NB4 (cell line): ENCODE data around the gene SNX9.

ENCODE experiments used
- DNase-seq: peaks from one replicate; pipeline ENCODE4 v3.0.0; 2010; ENCODE audit warnings: low read depth
- H3K4me3 ChIP-seq: one replicate; pipeline ENCODE4 v1.5.1; 2011; ENCODE audit warnings: mild to moderate bottlenecking, low read depth, low read length, moderate library complexity
- MAX ChIP-seq: IDR thresholded peaks from 2 replicates; pipeline ENCODE4 v1.6.1; 2011; ENCODE audit warnings: low read depth, low read length
- MYC ChIP-seq: IDR thresholded peaks from 2 replicates; pipeline ENCODE4 v1.6.1; 2011; ENCODE audit warnings: low read depth, low read length
- POLR2A ChIP-seq: IDR thresholded peaks from 2 replicates; pipeline ENCODE4 v1.6.1; 2011; ENCODE audit warnings: mild to moderate bottlenecking; ENCODE audit not compliant: insufficient read length; ENCODE audit errors: extremely low read depth
- TF ChIP-seq, protein P1 (sequence below): IDR thresholded peaks from one replicate; pipeline ENCODE4 v1.5.1; 2012; ENCODE audit warnings: low read depth, low read length

SNX9 gene

DNA sequence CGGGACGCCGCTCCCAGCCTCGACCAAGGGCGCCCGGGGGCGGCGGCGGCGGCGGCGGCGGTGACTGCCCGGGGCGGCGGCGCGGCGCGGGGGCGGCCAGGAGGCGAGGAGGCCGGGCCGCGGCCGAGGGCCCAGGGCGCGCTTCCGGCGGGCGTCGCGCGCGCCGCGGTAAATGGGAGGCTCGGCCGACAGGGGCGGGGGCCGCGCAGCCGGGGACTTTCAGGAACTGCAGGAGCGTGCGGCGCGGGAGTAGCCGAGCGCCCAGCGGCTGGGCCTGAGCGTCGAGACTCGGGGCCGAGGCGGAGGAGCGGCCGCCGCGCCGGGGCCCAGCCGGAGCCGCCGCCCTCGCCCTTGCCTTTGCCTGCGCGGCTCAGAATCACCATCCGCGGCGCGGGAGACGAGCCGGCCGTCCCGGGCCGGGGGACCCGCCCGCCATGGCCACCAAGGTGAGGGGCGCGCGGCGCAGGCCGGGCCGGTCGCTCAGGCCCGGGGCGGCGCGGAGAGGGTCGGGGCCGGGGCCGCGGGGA lies at the start of gene SNX9:
Gene SNX9 (plus strand): TSS at position 246 of the 527 bp plus-strand sequence. CDS start 189 bp downstream, at position 435.
- TF ChIP-seq, protein P1, sequence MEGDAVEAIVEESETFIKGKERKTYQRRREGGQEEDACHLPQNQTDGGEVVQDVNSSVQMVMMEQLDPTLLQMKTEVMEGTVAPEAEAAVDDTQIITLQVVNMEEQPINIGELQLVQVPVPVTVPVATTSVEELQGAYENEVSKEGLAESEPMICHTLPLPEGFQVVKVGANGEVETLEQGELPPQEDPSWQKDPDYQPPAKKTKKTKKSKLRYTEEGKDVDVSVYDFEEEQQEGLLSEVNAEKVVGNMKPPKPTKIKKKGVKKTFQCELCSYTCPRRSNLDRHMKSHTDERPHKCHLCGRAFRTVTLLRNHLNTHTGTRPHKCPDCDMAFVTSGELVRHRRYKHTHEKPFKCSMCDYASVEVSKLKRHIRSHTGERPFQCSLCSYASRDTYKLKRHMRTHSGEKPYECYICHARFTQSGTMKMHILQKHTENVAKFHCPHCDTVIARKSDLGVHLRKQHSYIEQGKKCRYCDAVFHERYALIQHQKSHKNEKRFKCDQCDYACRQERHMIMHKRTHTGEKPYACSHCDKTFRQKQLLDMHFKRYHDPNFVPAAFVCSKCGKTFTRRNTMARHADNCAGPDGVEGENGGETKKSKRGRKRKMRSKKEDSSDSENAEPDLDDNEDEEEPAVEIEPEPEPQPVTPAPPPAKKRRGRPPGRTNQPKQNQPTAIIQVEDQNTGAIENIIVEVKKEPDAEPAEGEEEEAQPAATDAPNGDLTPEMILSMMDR = no peak
- TF ChIP-seq MAX = 0 out of 2 replicates have a peak, but pooled peaks have one; percentile 14
- no peak for TF ChIP-seq MYC
- peak; percentile 45 for TF ChIP-seq POLR2A
- peak within 1 kb of the TSS; percentile 71 for H3K4me3 ChIP-seq
- peak; percentile 92 for DNase-seq

DNA sequence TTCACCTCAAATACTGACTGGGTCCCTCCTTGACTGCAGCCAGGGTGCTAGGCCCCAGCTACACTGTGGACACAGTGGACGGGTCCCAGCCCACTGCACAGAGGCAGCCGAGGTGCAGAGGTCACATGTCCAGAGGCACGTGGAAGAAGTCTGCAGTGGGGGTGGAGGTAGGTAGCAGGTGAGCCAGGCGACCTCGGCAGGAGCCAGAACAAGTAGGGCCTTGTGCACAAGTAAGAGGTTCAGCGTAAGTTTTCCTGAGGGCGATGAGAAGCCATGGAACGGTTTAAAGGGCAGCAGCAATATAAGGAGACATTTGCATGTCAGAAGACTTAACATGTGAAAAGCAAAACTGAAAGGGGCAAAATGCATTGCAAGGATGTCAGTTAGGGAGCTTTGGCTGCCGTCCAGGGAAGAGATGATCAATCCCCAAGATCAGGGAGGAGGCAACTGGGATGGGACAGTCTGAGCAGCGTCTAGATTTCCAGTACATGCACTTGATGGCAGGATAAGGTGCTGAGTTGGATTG lies 49.7 kb upstream of the SNX9 start:
- TF ChIP-seq, protein P1 = no peak
- no peak for TF ChIP-seq MYC
- TF ChIP-seq POLR2A = no peak
- TF ChIP-seq MAX = no peak
- no peak for DNase-seq
- no peak overlapping the region for H3K4me3 ChIP-seq

DNA sequence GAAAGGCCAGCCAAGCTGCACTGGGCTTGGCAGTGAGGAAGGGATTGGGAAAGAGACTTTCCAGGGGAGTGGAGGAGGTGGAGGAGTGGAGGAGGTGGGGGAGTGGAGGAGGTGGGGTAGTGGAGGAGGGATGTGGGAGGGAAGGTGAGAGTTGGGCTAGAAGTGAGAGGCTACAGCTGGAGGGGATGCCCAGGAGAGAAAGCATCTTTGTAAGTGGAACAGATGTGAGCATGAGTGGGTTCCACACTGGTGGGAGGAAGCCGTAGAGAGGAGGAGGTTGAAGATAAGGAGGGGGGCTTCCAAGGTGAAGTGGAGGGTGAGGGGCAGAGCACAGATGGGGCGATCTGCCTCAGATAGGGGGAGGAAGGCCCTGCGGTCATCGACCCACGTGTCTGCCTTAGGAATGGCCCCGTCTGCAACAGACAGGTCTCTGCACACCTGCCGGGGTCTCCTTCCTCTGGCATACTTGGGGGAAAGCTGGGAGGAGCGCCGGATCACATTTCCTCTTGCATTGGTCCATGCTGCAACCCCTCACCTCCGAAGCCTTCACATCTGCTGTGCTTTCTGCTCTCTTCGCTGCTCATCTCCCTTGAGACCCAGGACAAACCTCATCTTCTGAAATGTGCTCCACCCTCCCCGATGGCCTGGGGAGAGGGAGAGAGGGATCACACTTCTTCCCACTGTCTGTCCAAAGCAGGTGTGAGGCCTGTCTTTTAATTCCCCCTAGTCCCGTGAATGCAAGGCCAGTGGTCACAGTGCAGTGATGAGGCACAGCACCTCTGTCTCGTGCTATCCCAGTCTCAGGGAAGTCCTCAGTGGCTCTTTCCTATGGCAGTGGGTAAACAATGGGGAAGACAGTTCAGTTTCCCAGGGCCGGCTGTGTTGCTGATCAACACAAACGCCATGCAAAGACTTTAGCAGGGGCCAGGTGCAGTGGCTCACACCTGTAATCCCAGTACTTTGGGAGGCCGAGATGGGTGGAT lies 48.6 kb upstream of the SNX9 start:
- peak; percentile 46 for DNase-seq
- TF ChIP-seq POLR2A (no peak), MAX (no peak), MYC (no peak)
- TF ChIP-seq, protein P1 = no peak
- H3K4me3 ChIP-seq = no peak overlapping the region

DNA sequence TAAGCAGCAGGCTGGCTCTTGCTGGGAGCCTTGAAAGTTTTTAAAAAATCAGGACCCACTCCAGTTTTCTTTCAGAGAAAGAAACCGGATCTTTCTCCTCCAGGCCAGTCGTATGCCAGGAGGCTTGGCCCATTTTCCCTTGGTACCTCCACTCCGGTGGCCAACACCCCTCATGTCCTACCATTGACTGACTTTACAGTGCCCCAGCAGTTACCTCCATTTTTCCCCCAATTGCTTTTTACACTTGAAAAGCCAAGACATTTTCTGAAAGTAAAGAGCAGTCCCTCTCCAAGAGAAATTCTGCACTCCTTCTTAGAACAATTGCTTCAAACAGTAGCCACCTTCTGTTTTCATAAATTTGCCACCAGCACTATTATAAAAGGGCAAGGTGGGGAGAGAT lies 47.7 kb upstream of the SNX9 start:
- no peak overlapping the region for H3K4me3 ChIP-seq
- no peak for DNase-seq
- TF ChIP-seq, protein P1 = no peak
- TF ChIP-seq MAX (no peak), MYC (no peak)

DNA sequence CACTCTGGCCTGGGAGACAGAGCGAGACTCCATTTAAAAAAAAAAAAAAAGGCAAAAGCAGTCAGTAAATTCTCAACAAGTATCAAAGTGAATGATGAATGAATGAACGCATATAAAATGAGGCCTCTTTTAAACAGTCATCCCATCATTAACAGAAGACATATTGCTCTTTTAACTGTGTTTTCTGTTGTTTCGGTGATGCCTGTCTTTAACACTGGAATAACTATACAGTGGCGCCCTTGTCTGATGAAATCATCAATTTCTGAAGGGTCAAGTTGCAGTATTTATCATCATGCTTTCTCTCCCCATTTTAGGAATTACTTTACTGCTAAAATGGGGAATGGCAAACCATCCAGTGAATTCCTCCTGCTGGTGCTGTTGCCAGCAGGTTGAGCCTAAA lies 45.7 kb upstream of the SNX9 start:
- DNase-seq = no peak
- TF ChIP-seq MAX (no peak), MYC (no peak), POLR2A (no peak)
- TF ChIP-seq, protein P1 = no peak
- no peak overlapping the region for H3K4me3 ChIP-seq
